Muscle of arm (tissue), 12 donors: ENCODE measurements around the gene MMS19. TPM values are rescaled to one million over a fixed set of nuclear protein-coding genes. Genes with fewer than 3 reads are reported as not detected.
"Not testable (repeated sequence)": the region's sequence is repeated elsewhere in the genome, so short reads cannot be mapped to it uniquely, and the experiment has no call there.

Experiments
- DNase-seq: peaks from one replicate; pipeline ENCODE4 v3.0.0-alpha.2; 2013
- polyA plus RNA-seq, 12 donors: library from polyadenylated mRNA; unstranded; fragments of 120-200 nt; gene quantifications; one replicate each; pipeline ENCODE4 v1.2.1, GENCODE V29; 2013; ENCODE audit not compliant: insufficient read length in 12 of 12

Gene MMS19
- polyA plus RNA-seq, 12 donors = 41.0 to 81.2 (median 62.2) TPM; not detected in 1

DNA sequence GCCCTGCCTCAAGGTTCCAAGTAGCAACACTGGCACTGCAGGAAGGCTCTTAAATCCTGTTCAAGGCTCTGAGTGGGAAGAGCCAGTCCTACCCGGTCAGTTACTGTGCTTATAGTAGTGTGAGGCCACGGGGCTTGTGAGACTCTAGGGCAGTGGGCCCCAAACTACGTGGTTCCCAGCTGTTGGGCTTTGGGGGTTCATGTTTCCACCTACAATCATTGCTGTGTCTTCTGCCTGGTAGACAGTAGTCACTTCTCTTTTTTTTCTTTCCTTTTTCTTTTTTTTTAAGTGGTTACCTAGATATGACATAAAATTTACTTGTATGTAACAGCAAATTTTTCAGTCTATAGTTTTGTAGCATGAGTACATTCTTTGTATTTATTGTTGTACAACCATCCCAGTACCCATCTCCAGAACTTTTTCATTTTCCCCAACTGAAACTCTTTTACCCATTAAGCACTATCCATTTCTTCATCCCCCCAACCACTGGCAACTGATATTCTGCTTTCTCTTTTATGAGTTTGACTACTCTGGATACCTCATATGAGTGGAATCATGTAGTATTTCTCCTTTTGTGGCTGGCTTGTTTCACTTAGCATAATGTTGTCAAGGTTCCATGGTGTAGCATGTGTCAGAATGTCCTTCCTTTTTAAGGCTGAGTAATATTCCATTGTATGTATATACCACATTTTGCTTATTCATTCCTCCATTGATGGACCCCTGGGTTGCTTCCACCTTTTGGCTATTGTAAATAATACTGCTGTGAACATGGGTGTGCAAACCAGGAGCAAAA is 8.2 kb upstream of the MMS19 start:
- DNase-seq = no peak

DNA sequence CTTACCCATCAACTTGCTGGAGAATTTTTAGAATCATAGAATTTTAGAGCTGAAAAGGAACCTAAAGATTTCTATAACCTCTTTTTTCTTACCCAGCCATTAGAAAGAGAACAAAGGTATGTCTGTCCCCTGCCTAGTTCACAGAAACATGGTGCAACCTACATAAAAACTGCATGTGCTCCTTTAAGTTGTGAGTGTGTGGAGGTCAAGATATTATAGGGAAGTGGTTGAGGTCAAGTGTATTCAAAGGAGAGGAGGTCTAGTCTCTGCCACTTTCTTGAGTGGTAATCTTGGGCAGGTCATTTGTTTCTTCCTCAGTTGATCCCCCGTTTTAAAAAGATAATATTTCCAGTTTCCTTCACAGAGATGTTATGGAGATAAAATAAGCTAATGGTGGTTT is 6.9 kb upstream of the MMS19 start:
- DNase-seq = no peak

DNA sequence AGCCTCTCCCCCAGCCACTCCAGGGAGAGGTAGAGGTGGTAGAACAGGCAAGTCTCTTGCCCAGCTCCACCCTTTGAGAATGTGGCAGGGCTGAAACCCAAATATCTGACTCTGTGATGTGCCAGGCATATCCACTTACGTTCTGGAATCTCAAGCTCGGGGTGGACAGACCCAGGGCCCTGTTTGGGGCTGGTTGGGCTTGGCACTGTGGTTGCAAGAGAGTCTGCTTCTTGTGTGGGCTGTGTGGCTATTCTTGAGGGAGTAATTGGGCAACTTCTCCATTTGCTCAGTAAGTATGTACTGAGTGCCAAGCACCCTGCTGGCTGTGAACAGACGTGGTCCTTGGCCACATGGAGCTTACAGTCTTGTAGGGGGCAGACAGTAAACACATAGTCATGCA is 5.2 kb upstream of the MMS19 start:
- no peak for DNase-seq

DNA sequence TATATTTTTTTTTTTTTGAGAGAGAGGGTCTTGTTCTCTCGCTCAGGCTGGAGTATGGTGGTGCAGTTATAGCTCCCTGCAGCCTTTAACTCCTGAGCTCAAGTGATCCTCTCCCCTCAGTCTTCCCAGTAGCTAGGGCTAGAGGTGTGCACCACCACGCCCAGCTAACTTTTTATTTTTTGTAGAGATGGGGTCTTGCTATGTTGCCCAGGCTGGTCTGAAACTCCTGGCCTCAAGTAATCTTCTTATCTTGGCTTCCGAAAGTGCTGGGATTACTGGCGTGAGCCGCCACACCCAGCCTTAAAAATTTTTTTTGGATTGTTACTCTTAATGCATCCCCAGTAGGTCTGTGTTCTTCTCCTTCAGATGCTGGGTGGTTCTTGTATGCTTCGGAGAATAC is 4.7 kb upstream of the MMS19 start:
- no peak for DNase-seq

DNA sequence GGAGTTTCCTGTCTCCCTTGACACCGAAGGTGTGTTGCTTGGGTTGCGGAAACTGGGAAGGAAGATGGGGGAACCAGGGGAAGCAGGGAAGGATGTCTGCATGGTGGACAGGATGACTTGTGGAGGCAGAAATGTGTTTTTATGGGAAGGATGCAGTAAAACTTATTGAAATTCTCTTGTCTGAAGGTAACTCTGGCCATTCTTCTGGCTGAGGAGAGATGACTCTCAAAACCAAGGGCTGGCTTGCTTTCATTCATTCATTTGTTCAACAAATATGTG is 2.0 kb upstream of the MMS19 start:
- no peak for DNase-seq

DNA sequence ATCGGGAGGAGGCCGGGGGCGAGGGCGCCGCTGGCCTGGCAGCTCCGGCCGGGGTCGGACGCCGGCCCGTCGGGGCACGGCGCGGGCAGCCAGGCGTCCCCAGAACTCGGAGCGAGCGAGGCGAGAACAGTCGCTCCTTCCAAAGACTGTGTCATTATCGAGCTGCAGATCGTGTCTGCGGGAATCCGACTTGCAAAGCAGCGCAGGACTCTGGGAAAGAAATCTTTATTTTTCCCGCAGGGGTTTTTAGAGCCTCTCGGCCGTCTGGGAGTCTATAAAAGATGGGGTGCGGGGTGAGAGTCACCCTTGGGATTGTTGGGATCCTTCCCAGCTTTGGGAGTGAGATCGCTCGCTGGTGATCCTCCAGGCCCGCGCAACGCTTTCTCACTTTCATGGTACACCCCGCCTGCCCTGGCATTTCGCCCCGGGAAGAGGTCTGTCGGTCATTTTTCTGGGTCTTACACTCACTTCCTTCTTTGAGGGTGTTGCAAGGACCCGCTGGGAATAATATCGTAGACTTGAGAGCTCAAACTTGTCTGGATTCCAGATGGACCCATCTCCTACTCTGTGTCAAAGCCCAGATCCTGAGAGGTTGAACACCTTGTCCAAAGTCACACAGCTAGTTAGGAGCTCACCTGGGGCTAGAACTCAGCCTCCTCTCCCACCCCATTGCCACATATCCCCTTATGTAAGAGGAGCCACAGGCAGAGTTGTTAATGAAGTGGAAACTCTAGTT is 1.5 kb upstream of the MMS19 start:
- DNase-seq = no peak

DNA sequence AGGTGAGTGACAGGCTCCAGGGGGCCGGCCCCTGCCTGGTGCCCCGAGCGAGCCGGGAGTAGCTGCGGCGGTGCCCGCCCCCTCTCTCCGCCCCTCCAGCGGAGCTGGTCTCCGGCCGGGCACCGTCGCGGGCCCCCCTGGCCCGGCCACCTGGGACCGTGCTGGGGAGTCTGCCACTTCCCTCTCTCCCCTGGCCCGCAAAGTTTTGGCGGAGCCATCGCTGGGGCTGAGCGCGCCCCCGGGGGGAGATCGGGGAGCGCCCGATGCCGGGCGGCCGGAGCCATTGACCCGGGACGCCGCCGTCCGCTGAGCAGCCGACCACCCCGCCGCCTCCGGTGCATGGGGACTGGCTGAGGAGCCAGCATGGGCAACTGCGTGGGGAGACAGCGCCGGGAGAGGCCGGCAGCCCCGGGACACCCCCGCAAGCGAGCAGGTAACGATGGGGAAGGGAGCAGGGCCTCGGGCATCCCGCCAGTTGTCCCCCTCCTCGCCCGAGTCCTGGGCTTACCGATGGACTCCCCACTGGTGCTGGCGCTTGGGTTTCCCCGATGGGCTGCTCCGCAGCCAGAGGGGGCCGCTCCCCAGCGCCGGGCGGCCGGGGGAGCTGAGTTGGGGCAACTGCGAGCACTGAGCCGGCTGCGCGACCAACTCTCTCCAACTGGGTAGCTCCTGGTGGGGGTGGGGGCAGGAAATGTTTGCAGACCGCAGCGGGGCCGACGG is 779 bp upstream of the MMS19 start, which contains the start of gene UBTD1:
Gene UBTD1 (plus strand): TSS at position 84 of the 720 bp plus-strand sequence. CDS start 280 bp downstream, at position 364.
- DNase-seq = peak; percentile 48

DNA sequence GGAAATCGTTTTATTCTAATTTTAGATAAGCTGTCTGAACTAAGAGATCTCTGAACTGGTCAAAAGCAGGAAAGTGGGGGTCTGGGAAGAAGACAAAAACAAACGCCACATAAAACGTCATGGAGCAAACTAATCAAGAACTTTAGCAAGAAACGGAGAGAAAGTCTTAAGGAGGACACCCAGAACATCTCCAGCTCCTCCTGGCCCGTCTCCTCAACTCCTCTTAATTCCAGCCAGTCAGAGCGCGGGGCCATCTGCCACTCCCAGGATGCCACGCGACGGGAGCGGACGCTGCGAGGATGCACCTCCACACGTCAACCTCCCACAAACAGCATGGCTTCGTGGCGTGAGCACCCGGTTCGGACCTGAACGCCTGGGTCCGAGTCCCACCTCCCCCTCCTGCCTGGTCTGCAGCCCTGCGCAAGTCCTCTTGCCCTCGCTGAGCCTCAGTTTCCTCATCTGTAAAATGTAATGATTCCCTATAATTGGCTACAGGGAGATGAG is 598 bp downstream of the MMS19 start:
- peak; percentile 73 for DNase-seq

DNA sequence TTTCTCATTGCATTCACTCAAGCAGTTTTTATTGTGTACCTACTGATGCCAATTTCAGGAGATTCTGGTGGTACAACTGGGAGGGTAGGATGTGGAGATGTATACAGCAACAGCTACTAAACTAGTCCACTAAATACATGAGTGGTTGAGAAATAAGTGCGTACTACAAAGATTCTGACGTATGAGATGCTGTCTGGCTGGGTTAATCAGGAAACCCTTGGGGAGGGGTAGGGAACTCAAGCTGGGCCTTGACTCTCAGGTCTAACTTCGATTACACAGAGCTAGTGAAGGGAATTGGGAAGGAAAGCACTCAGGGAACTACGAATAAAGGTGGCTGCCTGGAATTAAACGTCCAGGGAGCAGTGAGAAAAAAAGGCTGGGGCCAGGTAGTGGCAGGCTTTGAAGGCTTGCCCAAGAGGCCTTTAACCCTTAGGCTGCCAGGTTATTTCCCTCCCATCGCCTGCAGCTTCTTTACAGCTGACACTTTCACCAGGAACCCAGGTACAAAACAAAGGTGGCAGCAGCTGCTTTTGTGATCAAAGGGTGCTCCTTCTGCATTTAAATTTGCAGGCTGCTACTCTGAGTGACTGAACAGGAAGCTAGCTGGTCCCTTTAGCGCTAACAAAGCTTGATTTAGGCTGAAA is 3.2 kb downstream of the MMS19 start:
- no peak for DNase-seq

DNA sequence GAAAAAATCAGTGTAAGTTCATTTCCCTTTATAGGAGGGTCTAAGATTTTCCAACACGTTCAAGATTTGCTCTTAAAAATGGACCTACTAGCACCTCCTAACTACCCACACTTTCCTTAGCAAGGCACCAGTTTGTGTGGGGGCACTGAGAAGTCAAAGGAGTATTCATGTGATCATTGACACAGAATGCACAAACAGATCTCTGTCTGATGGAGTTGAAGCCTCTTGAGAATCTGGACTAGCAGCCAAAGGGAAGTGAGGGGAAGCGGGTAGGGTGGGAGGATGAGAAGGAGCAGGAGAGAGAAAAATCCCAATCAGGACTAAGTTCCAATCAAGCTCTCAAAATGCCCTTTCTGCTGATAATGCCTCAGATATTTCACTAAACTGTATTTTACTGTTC is 4.1 kb downstream of the MMS19 start:
- no peak for DNase-seq

DNA sequence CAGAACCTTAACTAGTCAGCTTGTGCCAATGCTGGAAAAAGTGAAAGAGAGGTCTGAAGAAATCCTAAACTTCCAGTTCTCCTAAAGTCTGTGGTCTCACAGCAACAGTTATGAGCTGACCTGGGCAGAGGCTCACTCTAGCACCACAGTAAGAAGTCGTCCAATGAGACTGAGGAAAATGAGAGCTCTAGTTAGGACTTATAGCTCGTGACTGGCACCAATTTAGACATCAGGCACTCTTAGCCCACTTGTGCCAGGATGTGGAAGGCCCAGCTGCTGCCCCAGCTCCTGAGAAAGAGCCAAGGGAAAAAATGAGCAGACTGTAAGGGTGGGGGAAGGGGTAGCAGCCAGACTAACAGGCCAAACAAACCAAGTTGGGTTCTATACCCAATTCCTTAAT is 7.6 kb downstream of the MMS19 start:
- no peak for DNase-seq

DNA sequence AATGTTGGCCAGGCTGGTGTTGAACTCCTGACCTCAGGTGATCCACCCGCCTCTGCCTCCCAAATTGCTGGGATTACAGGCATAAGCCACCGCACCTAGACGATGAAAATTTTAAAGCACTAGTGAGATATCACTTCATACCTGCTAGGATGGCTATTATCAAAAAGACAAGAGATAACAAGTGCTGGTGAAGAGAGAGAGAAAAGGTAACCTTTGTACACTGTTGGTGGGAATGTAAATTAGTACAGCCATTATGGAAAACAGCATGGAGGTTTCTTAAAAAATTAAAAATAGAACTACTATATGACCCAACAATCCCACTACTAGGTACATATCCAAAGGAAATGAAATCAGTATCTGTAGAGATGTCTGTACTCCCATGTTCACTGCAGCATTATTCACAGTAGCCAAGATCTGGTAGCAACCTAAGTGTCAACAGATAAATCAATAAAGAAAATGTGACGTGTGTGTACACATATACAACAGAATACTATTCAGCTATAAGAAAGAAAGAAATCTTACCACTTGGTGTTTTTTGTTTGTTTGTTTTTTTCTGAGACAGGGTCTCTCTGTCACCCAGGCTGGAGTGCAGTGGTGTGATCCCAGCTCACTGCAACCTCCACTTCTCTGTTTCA is 12.5 kb downstream of the MMS19 start:
- DNase-seq = no peak

DNA sequence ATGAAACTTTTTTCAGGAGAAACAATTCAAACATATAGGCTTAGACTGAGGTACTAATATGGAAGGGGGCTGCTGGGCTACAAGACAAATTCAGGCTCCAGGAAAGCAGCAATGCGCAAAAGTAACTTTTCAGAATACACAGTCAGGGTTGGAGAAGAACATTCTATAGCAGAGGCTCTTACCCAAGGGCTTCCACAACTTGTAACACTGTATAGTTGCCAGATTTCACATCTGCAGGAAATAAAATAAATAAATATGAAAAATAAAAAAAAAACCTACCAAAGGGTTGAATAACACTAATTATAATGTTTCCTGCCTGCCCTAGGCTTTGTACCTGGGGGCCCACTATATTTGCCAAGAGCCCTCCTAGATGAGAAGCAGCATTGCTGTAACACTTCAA is 14.3 kb downstream of the MMS19 start:
- DNase-seq = no peak

DNA sequence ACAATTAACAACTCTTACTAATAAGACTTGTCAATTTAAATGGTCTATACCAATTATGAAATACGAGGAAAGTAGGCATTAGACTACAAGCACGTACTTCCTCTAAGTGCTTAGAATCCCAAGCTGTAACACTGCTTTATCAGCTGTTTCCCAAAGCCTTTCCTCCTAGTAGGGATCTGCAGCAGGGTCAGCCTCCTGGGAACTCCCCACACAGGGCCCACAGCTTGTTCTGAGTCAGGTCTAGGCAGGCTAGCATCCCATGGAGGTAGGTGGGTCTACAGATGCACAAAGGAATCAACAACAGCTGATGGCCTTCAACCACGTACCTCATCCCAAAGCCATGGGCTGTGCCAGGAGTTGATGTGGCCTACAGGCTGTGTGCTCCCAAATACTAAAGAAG is 14.7 kb downstream of the MMS19 start:
- DNase-seq = no peak

DNA sequence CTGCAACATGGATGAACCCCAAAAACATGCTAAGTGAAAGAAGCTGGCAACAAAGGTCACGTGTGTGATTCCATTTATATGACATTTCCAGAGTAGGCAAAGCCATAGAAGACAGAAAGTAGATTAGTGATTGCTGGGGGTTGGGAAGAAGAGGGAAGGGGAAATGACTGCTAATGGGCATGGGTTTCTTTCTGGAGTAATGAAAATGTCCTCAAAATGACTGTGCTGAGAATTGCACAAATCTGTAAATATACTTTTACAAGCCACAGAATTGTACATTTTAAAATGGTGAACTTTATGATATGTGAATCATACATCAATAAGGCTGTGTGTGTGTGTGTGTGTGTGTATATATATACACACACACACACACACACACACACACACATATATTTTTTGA is 15.8 kb downstream of the MMS19 start:
- DNase-seq = no peak

DNA sequence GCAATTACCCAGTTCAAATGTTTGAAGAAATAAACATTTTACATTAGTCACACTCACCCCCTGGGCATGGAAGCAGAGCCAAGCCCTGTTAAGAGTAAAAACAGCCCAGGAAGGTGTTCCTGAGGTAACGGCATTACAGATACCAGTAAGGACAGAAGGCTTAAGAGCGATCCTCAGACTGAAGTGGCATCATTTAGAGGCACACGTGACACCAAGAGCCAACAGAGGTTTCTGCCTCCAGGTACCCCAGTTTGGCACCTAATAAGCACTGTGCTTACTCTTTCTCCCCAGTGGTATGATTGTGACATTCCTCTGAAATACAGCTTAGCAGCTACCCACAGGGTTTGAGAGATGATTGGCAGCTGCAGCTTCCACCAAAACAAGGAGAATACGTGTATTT is 17.2 kb downstream of the MMS19 start:
- DNase-seq = no peak

DNA sequence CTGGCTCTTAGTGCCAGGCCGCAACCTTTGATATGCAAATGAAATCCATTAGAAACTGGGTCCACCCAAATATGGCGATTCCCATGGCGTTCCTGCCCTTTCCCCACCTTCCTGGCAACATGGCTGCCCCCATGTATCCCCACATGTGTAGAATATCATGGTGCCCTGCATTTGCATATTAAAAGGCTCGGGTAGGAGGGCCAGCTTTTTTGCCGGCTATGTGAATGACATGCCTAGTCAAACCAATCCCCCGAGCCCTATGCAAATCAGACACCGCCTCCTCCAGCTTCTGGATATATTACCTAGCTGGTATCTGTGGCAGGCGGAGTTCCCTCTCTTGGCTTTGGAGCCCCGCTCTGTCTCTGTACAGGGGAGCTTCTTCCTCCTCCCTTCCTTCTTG is 18.3 kb downstream of the MMS19 start:
- DNase-seq = no peak

DNA sequence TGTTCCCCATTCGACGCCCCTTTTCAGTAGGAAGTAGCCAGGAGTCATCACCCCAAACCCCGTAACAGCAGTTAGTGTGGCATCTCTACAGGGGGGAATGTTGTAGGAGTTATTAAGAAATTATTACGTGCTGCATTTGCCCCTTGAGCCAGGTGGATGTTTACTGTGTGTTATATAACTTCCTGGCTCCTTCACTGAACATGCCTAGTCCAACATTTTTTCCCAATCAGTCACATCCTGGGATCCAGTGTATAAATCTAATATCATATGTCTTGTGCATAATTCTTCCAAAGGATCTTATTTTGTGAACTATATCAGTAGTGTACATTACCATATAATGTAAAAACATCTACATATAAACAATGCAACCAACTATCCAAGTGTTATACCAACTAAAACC is 18.8 kb downstream of the MMS19 start:
- DNase-seq = not testable (repeated sequence)

DNA sequence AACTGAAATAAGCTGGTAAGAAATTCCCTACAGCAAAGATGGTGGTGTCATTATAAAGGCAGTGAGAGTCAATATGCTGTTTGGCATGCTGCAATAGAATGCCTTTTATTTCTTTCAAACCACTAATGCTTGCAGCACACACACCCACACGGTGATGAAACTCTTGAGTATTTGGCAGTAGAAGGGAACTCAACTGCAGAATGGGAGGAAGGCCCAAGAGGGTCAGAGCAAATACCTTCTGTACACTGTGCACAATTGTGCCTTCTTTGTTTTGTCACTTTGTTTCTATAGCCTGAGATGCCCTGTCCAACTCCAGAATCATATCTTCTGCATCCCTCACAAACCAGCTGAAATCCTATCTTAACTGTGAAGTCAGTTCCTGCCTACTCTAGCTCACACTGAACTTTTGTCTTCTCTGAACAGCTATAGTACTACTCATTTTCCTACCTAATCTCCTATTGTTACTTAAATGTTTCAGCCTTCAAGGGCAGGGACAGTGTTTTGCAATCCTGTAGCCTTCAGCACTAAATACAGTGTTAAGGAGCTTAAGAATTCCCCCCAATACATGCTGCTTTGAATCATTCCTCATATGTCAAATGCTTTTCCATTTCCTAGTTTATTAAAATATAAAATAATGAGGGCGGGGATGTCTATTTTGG is 22.2 kb downstream of the MMS19 start:
- no peak for DNase-seq

DNA sequence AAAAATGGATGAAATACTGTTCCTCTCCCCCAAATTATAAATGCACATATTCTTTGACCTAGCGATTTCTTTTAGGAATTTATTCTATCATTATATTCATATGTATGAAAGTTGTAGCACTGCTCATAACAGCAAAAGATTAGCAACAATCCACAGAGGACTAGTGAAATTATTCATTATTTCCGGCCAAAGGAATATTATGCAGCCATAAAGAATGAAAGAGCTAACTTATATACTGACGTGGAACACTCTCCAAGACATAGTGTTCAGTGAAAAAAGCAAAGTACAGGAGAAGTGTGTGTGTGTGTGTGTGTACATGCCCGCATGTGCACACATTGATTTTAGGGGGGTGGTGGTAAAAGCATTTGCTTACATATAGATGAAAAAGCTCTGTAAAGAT is 23.3 kb downstream of the MMS19 start:
- DNase-seq = no peak

DNA sequence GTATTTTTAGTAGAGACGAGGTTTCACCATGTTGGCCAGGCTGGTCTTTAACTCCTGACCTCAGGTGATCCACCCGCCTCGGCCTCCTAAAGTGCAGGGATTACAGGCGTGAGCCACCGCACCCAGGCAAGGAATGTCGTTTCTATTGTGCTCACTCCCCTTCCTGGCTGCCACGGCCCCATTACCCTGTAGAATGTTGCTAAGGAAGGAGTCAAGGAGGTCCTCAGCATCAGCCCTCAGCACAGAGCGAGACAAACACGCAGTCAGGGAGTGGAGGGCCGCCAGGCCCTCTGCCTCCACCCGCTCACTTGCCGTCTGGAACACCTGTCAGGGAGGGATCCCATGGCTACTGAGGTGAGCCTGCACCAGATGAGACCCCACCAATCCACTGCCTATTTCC is 29.4 kb downstream of the MMS19 start:
- not testable (repeated sequence) for DNase-seq
